22Rv1 (cell line): ENCODE measurements around the gene INPP5D.

ENCODE experiments used
- ZFX ChIP-seq: fragments of 450-650 bp; IDR thresholded peaks from 2 replicates; pipeline ENCODE4 v1.6.1; 2017; ENCODE audit warnings: antibody characterized with exemption, borderline replicate concordance
- TF ChIP-seq, protein P1 (sequence below): fragments of 450-650 bp; IDR thresholded peaks from 2 replicates; pipeline ENCODE4 v1.5.1; 2017; ENCODE audit warnings: mild to moderate bottlenecking

GRCh38 chr2:233178994-233179847 is 119.1 kb downstream of the INPP5D start:
- TF ChIP-seq, protein P1, sequence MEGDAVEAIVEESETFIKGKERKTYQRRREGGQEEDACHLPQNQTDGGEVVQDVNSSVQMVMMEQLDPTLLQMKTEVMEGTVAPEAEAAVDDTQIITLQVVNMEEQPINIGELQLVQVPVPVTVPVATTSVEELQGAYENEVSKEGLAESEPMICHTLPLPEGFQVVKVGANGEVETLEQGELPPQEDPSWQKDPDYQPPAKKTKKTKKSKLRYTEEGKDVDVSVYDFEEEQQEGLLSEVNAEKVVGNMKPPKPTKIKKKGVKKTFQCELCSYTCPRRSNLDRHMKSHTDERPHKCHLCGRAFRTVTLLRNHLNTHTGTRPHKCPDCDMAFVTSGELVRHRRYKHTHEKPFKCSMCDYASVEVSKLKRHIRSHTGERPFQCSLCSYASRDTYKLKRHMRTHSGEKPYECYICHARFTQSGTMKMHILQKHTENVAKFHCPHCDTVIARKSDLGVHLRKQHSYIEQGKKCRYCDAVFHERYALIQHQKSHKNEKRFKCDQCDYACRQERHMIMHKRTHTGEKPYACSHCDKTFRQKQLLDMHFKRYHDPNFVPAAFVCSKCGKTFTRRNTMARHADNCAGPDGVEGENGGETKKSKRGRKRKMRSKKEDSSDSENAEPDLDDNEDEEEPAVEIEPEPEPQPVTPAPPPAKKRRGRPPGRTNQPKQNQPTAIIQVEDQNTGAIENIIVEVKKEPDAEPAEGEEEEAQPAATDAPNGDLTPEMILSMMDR, result no peak
- TF ChIP-seq ZFX, result no peak
